Measurements from ENCODE around the gene RNF149.

Gene RNF149

DNA sequence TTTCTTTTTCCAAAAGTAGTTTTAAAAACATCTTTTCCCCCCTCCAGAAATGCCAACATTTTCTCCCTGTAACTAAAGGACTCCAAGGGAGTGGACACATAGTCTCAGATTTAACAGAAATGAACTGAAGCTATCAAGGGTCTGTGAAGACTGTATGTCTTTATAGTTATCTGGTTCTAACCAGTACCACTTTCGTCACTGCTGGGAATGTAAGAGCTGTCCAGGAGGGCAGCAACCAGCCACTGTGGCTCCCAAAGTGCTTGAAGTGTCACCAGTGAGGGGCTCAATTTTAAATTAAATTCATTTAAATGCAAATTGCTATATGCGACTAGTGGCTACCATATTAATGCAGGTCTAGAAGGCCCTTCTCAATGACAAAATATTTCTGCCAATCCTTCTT is 15.0 kb downstream of the RNF149 start:
- DNase-seq: no peak

DNA sequence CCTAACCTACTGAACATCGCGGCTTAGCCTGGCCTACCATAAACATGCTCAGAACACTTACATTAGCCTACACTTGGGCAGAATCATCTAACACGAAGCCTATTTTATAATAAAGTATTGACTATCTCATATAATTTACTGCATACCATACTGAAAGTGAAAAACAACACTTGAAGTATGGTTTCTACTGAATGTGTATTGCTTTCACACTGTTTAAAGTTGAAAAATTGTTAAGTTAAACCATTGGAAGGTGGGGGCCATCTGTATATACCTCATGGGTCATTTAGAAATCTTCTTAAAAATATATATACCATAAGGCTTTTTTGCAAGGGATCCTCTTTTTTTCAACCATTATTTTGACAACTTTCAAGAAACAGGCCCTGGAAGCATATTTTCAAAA is 16.5 kb downstream of the RNF149 start:
- DNase-seq: no peak

DNA sequence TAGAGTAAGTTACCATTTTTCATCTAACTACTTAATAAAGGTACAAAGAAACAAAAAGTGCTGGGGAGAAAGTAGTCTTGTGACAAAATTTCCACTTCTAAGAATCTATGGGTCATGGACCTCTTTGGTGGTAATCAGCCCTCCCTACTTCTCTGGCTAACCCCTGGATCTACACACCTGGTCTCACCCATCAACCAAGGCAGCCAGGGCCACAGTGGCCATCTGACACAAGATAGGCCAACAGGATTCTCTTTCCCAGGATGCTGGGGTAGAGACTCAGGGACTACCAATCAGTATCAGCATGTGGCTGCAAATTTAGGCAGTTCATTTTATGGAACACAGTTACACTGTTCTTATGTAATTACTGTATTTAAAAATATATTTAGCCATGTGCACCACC is 17.8 kb downstream of the RNF149 start:
- no peak for DNase-seq

DNA sequence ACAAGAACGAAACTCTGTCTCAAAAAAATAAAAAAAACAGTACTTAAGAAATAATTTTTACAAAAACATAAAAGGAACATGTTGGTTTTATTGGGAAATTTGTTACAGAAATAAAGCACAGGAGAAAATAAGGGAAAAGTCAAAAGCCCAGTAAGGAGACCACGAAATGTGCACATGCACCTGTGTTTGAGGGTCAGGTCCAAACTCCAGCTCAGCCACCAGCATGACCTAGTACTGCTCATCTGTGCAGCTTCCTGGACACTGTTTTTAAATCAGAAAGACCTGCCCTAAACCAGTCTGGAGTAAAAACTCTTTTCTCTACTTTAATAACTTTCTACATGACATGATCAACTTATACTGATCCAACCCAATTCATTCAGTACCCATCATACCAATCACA is 21.2 kb downstream of the RNF149 start:
- DNase-seq: no peak

DNA sequence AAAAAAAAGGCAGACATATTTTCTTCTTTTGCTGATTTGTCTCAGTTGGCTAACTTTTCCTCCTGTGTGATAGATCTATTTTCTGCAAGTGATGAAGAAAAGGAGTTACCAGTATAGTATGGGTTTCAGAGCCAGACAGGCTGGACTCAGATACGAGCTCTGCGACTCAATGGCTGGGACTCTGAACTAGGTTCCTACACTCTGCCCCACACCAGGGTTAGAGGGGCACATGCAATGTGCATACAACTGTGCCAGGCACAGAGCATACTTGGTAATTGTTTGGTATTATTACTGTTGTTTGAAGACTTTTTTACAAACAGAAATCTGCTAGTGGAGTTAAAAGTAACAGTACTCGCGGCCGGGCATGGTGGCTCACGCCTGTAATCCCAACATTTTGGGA is 21.8 kb downstream of the RNF149 start:
- DNase-seq: no peak

DNA sequence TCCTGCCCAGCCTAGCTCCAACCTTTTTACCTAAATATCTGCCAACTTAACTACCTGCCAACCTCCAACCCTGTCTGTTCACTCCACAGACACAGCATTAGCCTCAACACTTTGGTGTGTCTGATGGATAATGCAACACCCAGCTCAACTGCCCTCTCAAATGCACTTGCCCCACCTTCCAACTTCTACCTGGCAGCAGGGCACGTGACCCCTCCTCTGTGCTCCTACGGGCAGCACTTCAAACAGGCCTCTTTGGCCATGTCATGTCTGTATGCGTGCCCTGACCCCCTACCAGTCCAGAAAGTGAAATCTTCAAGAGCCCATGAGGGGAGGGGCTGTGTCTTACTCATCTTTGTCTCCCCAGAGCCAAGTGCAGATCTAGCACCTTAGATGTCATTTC is 25.5 kb downstream of the RNF149 start:
- DNase-seq: no peak

DNA sequence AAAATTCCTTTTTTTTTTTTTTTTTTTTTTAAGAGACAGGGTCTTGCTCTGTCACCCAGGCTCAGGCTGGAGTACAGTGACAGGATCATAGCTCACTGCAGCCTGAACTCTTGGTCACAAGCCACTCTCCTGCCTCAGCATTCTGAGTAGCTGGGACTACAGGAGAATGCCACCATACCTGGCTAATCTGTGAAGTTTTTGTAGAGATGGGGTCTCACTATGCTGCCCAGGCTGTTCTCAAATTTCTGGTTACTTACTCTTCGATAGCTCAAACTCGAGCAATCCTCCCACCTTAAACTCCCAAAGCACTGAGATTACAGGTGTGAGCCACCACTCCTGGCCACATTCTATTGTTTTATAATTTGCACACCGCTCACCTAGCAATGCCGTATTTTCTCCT is 27.0 kb downstream of the RNF149 start:
- DNase-seq: no peak

DNA sequence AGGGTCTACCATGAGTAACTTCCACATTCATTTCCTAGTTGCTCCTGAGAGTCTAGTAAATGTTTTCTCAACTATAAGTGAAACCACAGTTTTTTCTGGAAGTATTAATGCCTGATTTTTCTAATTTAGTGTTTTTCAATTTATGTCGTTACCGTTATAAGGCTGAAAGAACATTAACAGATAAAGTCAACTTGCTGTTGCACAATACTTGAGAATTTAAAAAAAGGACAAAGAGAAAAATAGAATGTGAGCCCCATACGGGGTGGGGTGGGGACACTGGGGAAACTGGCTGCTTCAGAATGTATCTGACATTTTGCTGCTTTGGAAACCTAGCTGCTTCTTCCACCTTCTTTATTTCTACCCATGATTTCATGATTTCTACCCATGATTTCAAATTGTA is 29.6 kb downstream of the RNF149 start:
- no peak for DNase-seq

DNA sequence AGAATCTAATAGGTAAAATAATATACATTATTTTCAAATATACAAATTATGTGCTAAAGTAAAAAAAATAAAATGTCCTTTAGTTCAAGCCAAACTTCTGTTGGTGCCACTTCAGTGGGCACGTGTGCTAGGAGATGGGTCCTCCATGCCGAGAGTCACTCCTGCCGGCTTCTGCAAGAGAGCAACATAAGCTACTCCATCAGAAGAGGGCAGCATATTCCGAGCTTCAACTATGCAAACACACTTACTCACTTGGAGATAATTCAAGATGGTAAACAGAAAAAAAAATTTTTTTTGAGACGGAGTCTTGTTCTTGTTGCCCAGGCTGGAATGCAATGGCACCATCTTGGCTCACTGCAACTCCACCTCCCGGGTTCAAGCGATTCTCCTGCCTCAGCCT is 31.4 kb downstream of the RNF149 start:
- no peak for DNase-seq

DNA sequence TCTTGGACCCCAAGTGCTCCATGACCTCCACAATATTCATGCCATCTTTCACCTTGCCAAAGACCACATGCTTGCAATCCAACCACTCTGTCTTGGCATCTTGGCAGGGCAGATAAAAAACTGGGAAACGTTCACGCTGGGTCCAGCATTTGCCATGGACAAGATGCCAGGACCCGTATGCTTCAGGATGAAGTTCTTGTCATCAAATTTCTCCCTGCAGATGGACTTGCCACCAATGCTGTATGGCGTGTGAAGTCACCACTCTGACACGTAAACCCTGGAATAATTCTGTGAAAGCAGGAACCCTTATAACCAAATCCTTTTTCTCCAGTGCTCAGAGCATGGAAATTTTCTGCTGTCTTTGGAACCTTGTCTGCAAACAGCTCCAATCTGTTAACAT is 34.4 kb downstream of the RNF149 start:
- no peak for DNase-seq

DNA sequence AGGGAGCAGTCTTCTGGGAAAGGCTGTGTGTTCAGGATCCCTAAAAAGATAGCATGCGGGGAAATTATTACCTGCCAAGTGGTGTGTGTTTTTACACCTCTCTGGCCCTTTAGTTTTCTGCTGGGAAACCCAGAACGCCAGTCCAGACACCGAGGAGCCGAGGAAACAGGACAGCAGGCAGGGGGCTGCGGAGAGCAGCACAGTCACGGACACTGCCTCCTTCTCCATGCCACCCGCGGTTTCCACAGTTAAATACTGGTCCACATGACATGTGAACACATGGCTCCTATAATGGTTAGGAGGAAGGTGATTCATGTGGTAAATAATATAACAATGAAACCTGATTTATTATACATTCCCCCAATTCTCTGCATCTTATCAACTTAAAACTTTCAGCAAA is 35.4 kb downstream of the RNF149 start:
- DNase-seq: no peak

DNA sequence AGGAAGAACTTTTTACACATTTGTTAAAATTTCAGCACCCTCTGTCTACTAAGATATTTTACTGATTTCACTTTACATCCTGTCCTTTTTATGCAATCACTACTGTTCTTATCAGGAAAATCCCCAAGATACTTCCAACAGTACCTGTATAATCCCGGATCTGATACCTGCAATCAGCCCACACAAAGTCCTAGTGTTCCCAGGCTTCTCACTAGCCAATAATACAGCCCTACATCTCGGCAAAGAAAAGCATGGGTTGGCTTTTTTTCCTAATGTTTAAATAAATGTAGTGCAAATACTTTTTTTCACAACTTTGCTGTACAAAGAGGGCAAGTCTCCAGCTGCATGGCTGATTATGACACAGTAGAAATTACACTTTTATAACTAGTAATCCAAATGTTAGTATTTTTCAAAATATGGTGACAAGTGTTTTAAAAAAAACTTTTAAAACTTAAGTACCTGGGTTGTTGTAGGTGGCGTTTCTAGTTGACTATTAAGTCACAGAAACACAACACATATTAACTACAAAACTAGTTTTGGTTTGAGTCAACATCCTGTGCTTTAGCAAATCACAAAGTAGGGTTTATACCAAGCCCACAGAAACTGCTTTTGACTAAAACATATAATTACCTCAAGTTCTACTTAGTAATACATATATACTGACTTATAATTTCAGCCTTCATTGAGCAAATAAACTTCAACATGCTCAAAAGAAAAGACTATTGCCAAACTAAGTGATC is 36.3 kb downstream of the RNF149 start:
- DNase-seq: no peak

DNA sequence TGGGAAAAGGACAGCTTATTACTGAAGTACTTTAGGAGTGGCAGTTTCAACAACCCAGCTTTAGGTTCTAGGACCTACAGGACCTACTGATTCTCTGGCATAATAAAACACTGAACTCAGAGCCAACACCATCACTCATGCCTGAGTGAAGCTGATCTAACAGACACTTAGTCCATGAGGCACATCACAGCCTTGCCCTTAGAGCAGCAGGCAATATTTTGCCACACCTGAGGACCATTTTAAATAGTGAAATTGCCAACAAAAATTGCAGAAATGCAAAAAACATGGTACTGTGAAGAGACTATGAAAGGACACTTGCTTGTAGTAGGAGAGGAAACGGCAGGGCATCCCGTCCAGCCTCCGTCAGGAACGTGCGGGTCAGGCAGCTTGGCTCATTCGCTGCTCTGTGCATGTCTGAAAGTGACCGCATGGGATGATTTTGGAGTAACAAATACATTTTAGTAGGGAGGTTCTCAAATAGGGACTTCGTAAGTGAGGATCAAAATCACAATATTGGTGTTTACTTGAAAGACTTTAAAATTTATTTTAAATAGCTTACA is 37.7 kb downstream of the RNF149 start:
- DNase-seq: no peak

DNA sequence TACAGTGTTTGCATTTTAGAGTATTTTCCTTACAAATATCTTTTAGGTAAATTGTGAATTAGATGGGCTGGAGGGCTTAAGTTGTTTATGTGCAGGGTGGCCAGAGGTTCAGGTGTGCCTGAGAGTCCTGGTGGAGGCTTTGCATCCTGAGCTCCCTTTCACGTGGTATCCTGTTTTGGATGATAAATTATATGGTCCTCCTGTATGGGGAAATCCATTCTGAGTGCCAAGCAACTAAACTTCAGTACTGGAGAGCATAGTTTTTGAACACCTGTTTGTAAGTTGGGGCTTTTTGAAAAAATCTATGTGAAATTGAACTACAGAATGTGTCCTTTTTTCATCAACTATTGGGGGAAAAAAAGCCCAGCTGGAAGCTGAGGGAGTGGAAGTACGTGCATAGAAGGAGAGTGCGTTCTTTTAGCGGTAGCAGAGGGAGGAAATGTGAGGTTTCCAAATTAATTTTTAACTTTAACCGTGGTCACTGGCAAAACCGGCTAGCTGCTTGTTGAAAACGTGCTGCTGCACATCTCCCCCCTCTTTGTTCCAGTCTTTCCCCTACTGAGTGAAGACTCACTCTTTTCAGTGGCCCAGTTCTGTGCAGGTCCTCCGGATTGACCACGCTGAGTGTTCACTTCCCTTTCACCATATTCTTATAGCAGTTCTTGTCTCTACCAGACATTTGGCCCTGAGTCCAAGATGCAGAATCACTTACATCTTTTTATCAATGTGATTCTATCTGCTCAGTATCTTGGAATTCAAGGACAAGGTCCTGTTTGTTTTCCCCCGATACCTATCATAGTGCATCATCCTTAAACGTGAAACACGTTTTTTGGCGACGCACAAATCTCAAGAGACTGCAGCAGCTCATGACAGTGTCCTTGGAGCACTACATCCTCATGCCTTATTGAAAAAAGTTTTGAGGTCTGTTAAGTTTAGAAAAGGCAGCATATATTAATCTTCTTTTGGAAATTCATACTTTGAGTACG is 40.5 kb downstream of the RNF149 start:
- DNase-seq: no peak

DNA sequence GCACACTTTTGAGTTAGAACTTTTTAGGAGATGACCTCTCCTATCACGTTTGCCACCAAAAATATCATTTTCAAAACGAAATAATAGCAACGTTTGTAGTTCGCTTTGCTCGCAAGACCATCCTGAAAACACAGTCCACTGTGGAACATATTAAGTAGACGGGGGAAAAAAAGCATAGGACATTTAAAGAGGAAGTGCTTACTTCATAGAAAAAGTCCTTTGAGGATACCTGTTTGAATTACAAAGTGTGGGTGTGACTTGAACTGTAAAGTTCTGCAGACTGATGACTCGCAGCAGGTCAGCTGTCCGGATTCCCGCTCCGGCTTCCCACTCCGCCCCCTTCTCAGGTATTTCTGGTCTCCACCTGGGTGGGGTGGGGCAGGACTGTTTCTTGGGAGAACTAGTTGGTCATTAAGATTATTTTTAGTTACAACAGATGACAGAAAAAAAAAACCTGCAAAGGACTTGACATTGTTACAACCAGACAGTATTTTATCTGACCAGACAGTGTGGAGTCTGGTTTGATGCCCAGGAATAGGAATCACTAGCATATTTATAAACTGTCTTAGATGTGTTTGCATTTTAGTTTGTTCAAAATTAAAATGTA is 42.5 kb downstream of the RNF149 start:
- DNase-seq: no peak

DNA sequence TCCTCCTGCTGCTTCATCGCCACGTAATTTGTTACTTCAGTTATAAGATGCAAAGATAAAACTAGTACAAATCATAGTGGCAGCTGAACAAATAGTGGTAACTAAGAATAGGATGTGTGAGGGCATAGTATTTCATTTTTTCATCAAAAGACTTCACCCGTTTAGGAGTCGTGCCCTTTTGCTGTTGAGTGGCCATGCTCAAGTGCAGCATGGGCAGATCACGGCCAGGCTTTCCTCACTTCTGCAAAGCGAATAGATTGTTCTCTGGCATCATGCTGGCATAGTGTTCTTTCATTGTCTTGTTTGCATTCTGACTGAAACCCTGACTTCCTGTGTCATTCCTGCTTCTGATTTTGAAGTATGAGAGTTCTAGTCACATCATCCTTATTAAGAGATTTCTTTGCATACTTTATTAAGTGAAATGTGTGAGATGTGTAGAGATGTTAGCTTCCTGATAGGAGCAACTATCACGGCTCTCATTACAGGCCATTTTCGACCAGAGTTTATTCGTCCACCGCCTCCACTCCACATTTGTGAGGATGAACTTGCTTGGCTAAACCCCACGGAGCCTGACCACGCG is 44.1 kb downstream of the RNF149 start:
- DNase-seq: no peak

DNA sequence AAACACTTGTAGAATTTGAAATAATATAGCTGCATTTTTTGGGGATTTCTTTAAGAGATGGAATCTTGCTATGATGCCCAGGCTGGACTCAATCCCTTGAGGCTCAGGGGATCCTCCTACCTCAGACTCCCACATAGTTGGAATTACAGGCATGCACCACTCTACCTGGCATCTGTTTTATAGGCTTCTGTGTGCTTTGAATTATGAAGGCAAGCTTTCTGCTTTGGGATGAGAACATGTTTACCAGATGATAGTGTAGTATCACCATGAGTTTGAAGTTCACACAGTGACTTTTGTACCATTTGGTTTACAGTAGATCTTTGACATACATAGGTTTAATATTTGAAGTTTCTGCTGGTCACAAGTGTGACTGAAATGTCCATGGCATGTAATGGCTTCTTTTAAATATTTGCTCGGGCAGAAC is 45.1 kb downstream of the RNF149 start:
- DNase-seq: no peak

DNA sequence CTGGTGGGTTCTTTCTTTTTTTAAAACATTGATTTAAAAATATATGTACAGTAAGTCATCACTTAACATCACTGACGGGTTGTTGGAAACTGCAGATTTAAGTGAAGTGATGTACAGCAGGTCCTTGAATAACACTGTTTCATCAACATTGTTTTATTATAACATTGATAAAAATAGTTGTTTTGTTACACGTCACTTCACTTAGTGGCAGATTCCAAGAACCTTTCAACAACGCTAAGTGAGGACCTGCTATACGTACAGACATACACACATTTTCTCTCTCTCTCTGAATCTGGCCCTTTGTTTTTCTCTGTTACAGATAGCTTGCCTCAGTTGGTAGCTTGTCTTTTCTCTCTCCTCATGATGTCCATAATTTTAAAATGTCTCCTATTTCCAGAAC is 46.4 kb downstream of the RNF149 start:
- DNase-seq: no peak

DNA sequence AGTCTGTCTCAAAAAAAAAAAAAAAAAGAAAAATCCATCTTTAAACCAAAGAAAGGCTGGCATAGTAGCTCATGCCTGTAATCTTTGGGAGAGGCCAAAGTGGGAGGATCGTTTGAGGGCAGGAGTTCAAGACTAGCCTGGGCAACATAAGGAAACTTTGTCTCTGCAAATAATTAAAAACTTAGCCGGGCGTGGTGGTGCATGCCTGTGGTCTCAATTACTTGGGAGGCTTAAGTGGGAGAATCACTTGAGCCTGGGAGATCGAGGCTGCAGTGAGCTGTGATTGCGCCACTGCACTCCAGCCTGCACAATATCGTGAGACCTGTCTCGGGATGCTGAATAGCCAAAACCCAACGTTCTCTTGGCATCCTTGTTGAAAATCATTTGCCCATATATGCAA is 49.7 kb downstream of the RNF149 start:
- DNase-seq: no peak

DNA sequence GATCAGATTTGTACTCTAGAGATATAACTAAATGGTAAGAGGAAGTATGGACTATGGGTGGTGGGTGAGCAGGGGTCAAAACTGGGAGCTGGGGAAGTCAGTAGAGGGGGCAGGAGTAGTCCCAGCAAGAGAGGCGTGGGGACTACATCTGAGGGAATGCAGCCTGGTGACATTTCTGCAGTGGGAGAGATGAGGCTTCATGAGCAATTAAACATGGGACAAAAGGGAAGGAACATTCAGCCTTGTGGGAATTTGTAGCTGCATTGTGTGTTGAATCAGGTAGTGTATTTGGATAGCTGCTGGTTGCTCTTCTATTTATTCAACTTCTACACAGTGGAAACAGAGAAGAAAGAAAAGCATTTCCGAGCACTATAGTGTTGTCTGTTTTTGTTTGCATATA is 52.2 kb downstream of the RNF149 start:
- no peak for DNase-seq

DNA sequence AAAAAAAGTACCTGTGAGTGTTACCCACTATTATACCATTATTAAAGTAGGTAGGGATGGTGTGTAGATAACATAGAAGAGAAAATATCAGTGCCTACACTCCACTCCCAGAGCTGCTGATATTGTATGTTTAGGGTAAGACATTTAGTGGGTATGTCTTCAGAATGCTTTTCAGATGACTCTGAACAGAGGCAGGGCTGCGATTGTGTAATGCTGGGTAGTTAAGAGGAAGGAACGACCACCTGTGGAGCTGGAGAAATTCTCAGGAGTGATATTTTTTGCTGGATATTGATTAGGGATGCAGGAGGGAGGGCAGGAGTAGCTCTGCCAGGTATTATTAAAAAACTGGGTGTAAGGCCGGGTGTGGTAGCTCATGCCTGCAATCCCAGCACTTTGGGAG is 53.0 kb downstream of the RNF149 start:
- no peak for DNase-seq

DNA sequence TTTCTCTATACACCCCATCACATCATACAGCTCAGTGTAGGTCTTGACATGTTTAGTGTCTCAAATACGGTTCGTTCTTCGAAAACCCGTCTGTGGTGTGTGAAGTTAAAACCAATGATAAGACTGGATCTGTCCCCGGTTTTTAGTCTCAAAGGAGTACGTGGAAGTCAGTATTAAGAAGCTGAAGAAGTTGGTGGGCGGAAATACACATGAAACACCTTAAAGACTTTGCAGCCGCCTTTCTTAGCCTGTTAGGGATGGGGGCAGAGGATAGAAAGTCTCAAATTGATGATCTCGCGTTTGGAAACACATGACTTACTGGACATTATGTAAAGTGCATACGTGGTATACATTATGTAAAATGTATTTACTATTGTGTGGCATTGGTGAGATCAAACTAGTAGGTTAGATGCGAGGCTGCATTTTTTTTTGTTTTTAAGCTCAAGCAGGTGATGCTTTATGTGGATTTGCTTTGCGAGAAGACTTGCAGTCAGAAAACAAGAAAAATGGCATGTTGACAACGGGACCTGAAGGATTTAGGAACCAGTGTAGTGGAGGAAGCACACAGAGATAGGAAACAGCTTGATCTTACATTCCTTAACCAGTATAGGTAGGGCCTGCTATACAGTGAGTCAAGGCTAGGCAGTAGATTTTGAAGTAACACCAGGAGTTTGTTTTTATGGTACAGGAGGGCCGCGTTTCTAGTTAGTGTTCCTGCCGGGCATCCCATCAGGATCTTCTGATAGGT is 54.6 kb downstream of the RNF149 start:
- DNase-seq: no peak

Measured in NCI-H187 (cell line).